Cardiac fibroblast (primary cell): ENCODE results near the gene ONECUT3.

Experiments
- DNase-seq, 2 donors: peaks; one replicate each; pipeline versions ENCODE4 v3.0.0 to v3.0.0-alpha.2; 2010; ENCODE audit warnings: low read depth in 2 of 2
- H3K4me3 ChIP-seq, 2 donors: replicated peaks in 1 of 2; 1 replicate in 1 of 2; 2 replicates in 1 of 2; pipeline ENCODE4 v1.5.1; 2011; ENCODE audit warnings: low read depth in 2 of 2, low read length in 2 of 2, mild to moderate bottlenecking in 2 of 2, moderate library complexity in 1 of 2
- CTCF ChIP-seq: IDR thresholded peaks from one replicate; pipeline ENCODE4 v1.5.1; 2011; ENCODE audit warnings: low read depth, mild to moderate bottlenecking, low read length, inconsistent platforms

The ONECUT3 gene

GRCh38 chr19:1751367-1752008 lies 1.8 kb upstream of the ONECUT3 start:
- no peak for TF ChIP-seq CTCF
- no peak for DNase-seq

GRCh38 chr19:1752009-1752756 lies 1.1 kb upstream of the ONECUT3 start:
- H3K4me3 ChIP-seq = no peak overlapping the region
- DNase-seq = no peak
- TF ChIP-seq CTCF = no peak

More at GRCh38 chr19:1751367-1752008, 1.8 kb upstream of the ONECUT3 start:
- H3K4me3 ChIP-seq = no peak overlapping the region

GRCh38 chr19:1754018-1754635 lies 821 bp downstream of the ONECUT3 start:
- H3K4me3 ChIP-seq = no peak overlapping the region
- no peak for TF ChIP-seq CTCF
- DNase-seq = no peak

- no peak overlapping the region for H3K4me3 ChIP-seq
- TF ChIP-seq CTCF = no peak
- DNase-seq = peak in 1 of 2 donors; percentile 28
Observed at GRCh38 chr19:1754636-1755466, 1.5 kb downstream of the ONECUT3 start.

- no peak overlapping the region for H3K4me3 ChIP-seq
- TF ChIP-seq CTCF = no peak
- DNase-seq = no peak
Observed at GRCh38 chr19:1755467-1756171, 2.3 kb downstream of the ONECUT3 start.

GRCh38 chr19:1756264-1756663 lies 3.0 kb downstream of the ONECUT3 start:
- no peak for DNase-seq
- no peak for TF ChIP-seq CTCF
- H3K4me3 ChIP-seq = no peak overlapping the region
